Measurements from ENCODE around the gene GALNT15. TPM values are rescaled to one million over a fixed set of nuclear protein-coding genes. Genes with fewer than 3 reads are reported as not detected.

Gene GALNT15
- total RNA-seq, 1 donor from 2014 or later, result 0.39 TPM

- TF ChIP-seq, protein P1, sequence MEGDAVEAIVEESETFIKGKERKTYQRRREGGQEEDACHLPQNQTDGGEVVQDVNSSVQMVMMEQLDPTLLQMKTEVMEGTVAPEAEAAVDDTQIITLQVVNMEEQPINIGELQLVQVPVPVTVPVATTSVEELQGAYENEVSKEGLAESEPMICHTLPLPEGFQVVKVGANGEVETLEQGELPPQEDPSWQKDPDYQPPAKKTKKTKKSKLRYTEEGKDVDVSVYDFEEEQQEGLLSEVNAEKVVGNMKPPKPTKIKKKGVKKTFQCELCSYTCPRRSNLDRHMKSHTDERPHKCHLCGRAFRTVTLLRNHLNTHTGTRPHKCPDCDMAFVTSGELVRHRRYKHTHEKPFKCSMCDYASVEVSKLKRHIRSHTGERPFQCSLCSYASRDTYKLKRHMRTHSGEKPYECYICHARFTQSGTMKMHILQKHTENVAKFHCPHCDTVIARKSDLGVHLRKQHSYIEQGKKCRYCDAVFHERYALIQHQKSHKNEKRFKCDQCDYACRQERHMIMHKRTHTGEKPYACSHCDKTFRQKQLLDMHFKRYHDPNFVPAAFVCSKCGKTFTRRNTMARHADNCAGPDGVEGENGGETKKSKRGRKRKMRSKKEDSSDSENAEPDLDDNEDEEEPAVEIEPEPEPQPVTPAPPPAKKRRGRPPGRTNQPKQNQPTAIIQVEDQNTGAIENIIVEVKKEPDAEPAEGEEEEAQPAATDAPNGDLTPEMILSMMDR (IDR thresholded peaks at IDR 0.05; ENCODE audit: partially characterized antibody, unreplicated experiment), result no peak
- Mint-ChIP-seq H3K4me3 (ENCODE audit: unreplicated experiment) (no peak overlapping the region), H3K27ac (ENCODE audit: unreplicated experiment) (no peak overlapping the region), H3K4me1 (ENCODE audit: low read depth, unreplicated experiment) (peaks cover 15% of the 10 kb centered on the region), H3K9me3 (ENCODE audit: unreplicated experiment) (peaks cover 1% of the 10 kb centered on the region), H3K27me3 (ENCODE audit: unreplicated experiment) (no peaks in the 10 kb centered on the region), H3K36me3 (ENCODE audit: unreplicated experiment) (no peaks in the 10 kb centered on the region)
- DNase-seq, result no peak
Measured at GRCh38 chr3:16252988-16253387, 78.5 kb downstream of the GALNT15 start.

- H3K4me3 Mint-ChIP-seq (ENCODE audit: unreplicated experiment), result no peak overlapping the region
- peaks cover 11% of the 10 kb centered on the region for H3K4me1 Mint-ChIP-seq (ENCODE audit: low read depth, unreplicated experiment)
- TF ChIP-seq, protein P1 (IDR thresholded peaks at IDR 0.05; ENCODE audit: partially characterized antibody, unreplicated experiment), result no peak
- H3K36me3 Mint-ChIP-seq (ENCODE audit: unreplicated experiment), result no peaks in the 10 kb centered on the region
- H3K27me3 Mint-ChIP-seq (ENCODE audit: unreplicated experiment), result no peaks in the 10 kb centered on the region
- no peak for DNase-seq
- no peak overlapping the region for H3K27ac Mint-ChIP-seq (ENCODE audit: unreplicated experiment)
- H3K9me3 Mint-ChIP-seq (ENCODE audit: unreplicated experiment), result peaks cover 1% of the 10 kb centered on the region
Measured at GRCh38 chr3:16253601-16254000, 79.1 kb downstream of the GALNT15 start.

DNA sequence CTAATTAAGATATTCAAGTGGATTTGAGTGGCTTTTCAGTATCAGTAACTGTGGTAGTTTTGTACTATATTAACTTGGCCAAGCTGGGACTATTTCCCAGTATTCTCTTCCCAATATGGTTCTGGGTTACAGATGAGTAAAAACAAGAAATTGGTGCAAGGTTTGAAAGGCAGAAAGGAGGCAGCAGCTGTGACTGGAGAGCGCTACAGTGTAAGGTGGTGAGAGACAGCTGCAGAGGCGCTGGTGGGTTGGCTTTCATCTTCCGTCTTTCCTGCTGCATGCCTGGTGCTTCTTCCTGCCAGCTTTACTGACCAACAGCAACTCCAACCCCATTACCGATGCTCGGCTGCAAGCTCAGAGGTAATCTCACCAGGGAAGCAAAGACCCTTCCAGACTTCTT is 80.4 kb downstream of the GALNT15 start:
- H3K9me3 Mint-ChIP-seq (ENCODE audit: unreplicated experiment), result peaks cover 1% of the 10 kb centered on the region
- TF ChIP-seq, protein P1 (IDR thresholded peaks at IDR 0.05; ENCODE audit: partially characterized antibody, unreplicated experiment), result no peak
- peaks cover 11% of the 10 kb centered on the region for H3K4me1 Mint-ChIP-seq (ENCODE audit: low read depth, unreplicated experiment)
- H3K36me3 Mint-ChIP-seq (ENCODE audit: unreplicated experiment), result no peaks in the 10 kb centered on the region
- no peak overlapping the region for H3K27ac Mint-ChIP-seq (ENCODE audit: unreplicated experiment)
- H3K4me3 Mint-ChIP-seq (ENCODE audit: unreplicated experiment), result no peak overlapping the region
- H3K27me3 Mint-ChIP-seq (ENCODE audit: unreplicated experiment), result no peaks in the 10 kb centered on the region
- no peak for DNase-seq

DNA sequence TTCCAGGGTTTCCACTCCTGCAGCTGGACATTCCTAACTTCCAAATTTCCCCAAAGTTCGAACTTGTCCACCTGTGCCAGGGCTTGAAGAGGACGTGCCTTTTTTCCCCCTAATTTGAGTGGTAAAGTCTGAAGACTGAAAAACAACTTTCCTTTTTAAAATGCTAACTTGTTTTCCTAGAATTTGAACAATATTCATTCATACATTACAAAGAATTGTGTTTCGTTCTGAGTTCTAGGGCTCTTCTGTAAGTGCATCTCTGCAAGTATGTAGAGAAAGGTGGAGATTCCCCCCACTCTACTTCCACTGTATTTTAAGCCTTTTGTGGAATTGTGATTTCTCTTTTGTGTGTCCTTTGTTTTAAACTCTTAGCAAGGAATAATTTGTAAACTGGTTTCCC is 80.8 kb downstream of the GALNT15 start:
- Mint-ChIP-seq H3K4me1 (ENCODE audit: low read depth, unreplicated experiment) (peaks cover 11% of the 10 kb centered on the region), H3K36me3 (ENCODE audit: unreplicated experiment) (no peaks in the 10 kb centered on the region), H3K27ac (ENCODE audit: unreplicated experiment) (no peak overlapping the region), H3K27me3 (ENCODE audit: unreplicated experiment) (no peaks in the 10 kb centered on the region), H3K9me3 (ENCODE audit: unreplicated experiment) (peaks cover 1% of the 10 kb centered on the region), H3K4me3 (ENCODE audit: unreplicated experiment) (no peak overlapping the region)
- no peak for DNase-seq
- TF ChIP-seq, protein P1 (IDR thresholded peaks at IDR 0.05; ENCODE audit: partially characterized antibody, unreplicated experiment), result no peak

DNA sequence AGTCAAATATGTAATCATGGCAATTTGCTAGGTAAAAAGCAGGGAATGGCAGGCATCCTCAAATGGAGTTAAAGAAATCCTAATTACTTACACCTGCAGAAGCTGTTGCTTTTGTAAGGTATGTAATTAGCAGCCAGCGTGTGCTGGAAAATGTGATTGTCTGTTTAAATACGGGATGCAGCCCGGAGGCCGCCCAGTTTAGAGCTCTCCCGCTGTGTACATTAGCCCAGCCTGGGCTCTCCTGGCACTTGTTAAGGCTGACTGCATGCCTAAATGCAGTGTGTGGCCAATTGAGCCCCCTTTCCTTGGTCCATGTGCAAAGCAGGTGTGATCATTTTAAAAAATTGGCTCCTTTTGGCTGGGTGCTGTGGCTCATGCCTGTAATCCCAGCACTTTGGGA is 81.2 kb downstream of the GALNT15 start:
- Mint-ChIP-seq H3K4me1 (ENCODE audit: low read depth, unreplicated experiment) (peaks cover 11% of the 10 kb centered on the region), H3K9me3 (ENCODE audit: unreplicated experiment) (peaks cover 1% of the 10 kb centered on the region), H3K27ac (ENCODE audit: unreplicated experiment) (no peak overlapping the region), H3K4me3 (ENCODE audit: unreplicated experiment) (no peak overlapping the region), H3K36me3 (ENCODE audit: unreplicated experiment) (no peaks in the 10 kb centered on the region), H3K27me3 (ENCODE audit: unreplicated experiment) (no peaks in the 10 kb centered on the region)
- TF ChIP-seq, protein P1 (IDR thresholded peaks at IDR 0.05; ENCODE audit: partially characterized antibody, unreplicated experiment), result no peak
- no peak for DNase-seq

All from glutamatergic neuron (in vitro differentiated cells).